ENCODE results near the gene FAM118B. TPM values are rescaled to one million over a fixed set of nuclear protein-coding genes. Genes with fewer than 3 reads are reported as not detected.

FAM118B gene
- total and polyA plus RNA-seq, 4 donors: 10.8 to 24.3 (median 20.7) TPM

DNA sequence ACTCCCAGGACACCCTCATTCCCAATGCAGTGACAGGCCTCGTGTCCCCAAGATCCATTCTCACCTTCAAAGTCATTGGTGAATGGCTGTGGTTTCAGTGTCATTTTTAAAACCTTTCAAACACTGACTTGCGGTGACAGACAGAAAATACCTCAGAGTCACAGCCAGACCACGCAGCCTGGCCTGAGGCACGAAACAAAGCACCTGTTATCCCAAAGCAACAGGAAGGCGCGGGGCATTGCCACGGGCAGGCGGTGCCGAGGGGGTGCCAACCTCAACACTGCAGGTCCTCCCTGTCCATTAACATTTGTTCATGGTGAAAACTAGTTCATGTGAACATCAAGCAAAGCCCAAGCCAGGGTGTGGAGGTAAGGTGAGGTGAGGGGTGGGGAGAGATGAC, 38.3 kb upstream of the FAM118B start:
- no peak overlapping the region for H3K27ac ChIP-seq (ENCODE audit: low read depth in 1 of 2, low read length in 1 of 2)
- 83 to 89% methylated on average over 9 of the region's 9 CpGs for WGBS, 2 donors
- H3K4me1 ChIP-seq (ENCODE audit: control insufficient read depth in 5 of 5, insufficient read depth in 5 of 5, low read length in 5 of 5): peaks cover 0 to 41% (median 23%) of the 10 kb centered on the region in 5 donors
- no peaks in the 10 kb centered on the region for H3K36me3 ChIP-seq (ENCODE audit: control insufficient read depth in 4 of 4, insufficient read depth in 4 of 4, low read length in 4 of 4)
- H3K4me3 ChIP-seq: no peak overlapping the region
- no peak overlapping the region for H3K9ac ChIP-seq (ENCODE audit: insufficient read depth in 1 of 2, low read length in 2 of 2)
- ATAC-seq (ENCODE audit: insufficient read depth, low FRiP score) (no peak), DNase-seq (no peak)
- H3K27me3 ChIP-seq (ENCODE audit: control insufficient read depth in 3 of 3, insufficient read depth in 3 of 3, low read length in 2 of 3): no peaks in the 10 kb centered on the region
- TF ChIP-seq, protein P1, sequence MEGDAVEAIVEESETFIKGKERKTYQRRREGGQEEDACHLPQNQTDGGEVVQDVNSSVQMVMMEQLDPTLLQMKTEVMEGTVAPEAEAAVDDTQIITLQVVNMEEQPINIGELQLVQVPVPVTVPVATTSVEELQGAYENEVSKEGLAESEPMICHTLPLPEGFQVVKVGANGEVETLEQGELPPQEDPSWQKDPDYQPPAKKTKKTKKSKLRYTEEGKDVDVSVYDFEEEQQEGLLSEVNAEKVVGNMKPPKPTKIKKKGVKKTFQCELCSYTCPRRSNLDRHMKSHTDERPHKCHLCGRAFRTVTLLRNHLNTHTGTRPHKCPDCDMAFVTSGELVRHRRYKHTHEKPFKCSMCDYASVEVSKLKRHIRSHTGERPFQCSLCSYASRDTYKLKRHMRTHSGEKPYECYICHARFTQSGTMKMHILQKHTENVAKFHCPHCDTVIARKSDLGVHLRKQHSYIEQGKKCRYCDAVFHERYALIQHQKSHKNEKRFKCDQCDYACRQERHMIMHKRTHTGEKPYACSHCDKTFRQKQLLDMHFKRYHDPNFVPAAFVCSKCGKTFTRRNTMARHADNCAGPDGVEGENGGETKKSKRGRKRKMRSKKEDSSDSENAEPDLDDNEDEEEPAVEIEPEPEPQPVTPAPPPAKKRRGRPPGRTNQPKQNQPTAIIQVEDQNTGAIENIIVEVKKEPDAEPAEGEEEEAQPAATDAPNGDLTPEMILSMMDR (IDR thresholded peaks at IDR 0.05; ENCODE audit: control extremely low read depth, extremely low read depth): no peak
- H3K9me3 ChIP-seq (ENCODE audit: control insufficient read depth in 4 of 4, insufficient read depth in 3 of 4, low read length in 3 of 4): peaks cover 0 to 1% (median 0%) of the 10 kb centered on the region in 4 donors

DNA sequence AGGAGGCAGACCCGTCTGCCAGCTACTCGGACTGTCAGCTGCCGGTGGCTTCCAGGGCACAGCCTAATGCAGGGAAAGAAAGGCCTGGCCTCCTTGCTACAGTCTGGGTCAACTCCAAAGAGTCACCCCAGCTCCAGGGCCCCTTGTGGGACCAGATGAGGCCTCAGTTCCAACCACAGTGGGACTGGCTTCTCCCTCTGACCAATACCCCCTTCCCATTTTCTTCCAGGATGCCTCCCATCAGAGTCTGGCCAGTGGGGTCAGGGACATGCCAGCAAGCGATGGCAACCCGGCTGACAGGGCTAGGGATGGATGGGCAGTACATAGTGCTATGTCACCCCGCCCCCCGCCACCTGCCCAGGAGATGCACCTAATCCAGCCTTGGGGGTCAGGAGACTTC, 36.8 kb upstream of the FAM118B start:
- WGBS, 2 donors: 94 to 96% methylated on average over 7 of the region's 7 CpGs
- H3K27ac ChIP-seq (ENCODE audit: low read depth in 1 of 2, low read length in 1 of 2): no peak overlapping the region
- no peak for ATAC-seq (ENCODE audit: insufficient read depth, low FRiP score)
- no peak overlapping the region for H3K4me3 ChIP-seq
- H3K4me1 ChIP-seq (ENCODE audit: control insufficient read depth in 5 of 5, insufficient read depth in 5 of 5, low read length in 5 of 5): peaks cover 0 to 41% (median 23%) of the 10 kb centered on the region in 5 donors
- no peak for DNase-seq
- no peaks in the 10 kb centered on the region for H3K27me3 ChIP-seq (ENCODE audit: control insufficient read depth in 3 of 3, insufficient read depth in 3 of 3, low read length in 2 of 3)
- peaks cover 0 to 1% (median 0%) of the 10 kb centered on the region in 4 donors for H3K9me3 ChIP-seq (ENCODE audit: control insufficient read depth in 4 of 4, insufficient read depth in 3 of 4, low read length in 3 of 4)
- no peaks in the 10 kb centered on the region for H3K36me3 ChIP-seq (ENCODE audit: control insufficient read depth in 4 of 4, insufficient read depth in 4 of 4, low read length in 4 of 4)
- TF ChIP-seq, protein P1 (IDR thresholded peaks at IDR 0.05; ENCODE audit: control extremely low read depth, extremely low read depth): no peak
- no peak overlapping the region for H3K9ac ChIP-seq (ENCODE audit: insufficient read depth in 1 of 2, low read length in 2 of 2)

DNA sequence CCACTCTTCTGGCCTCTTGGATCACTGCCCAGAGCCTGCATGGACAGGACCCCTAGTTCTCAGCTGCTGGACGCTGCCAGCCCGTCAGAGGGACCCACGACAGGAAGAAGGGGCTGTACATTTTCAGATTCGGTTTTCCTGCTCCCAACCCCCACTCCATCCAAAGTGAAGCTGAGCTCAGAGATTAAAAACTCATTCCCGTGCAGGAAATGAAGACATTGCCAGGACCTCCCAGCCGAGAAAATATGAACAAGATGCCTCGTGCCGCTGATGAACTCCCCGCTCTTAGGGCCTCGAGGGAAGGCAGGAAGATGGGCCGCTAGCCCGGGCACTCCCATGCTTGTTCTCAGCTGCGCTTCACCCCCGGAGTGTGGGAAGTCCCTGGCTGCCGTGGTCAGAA, 36.2 kb upstream of the FAM118B start:
- TF ChIP-seq, protein P1 (IDR thresholded peaks at IDR 0.05; ENCODE audit: control extremely low read depth, extremely low read depth): no peak
- H3K27me3 ChIP-seq (ENCODE audit: control insufficient read depth in 3 of 3, insufficient read depth in 3 of 3, low read length in 2 of 3): no peaks in the 10 kb centered on the region
- H3K9me3 ChIP-seq (ENCODE audit: control insufficient read depth in 4 of 4, insufficient read depth in 3 of 4, low read length in 3 of 4): peaks cover 0 to 1% (median 0%) of the 10 kb centered on the region in 4 donors
- peaks cover 0 to 41% (median 23%) of the 10 kb centered on the region in 5 donors for H3K4me1 ChIP-seq (ENCODE audit: control insufficient read depth in 5 of 5, insufficient read depth in 5 of 5, low read length in 5 of 5)
- no peak overlapping the region for H3K27ac ChIP-seq (ENCODE audit: low read depth in 1 of 2, low read length in 1 of 2)
- H3K9ac ChIP-seq (ENCODE audit: insufficient read depth in 1 of 2, low read length in 2 of 2): no peak overlapping the region
- WGBS, 2 donors: 35 to 43% methylated on average over 15 of the region's 15 CpGs
- no peak for ATAC-seq (ENCODE audit: insufficient read depth, low FRiP score)
- H3K4me3 ChIP-seq: no peak overlapping the region
- H3K36me3 ChIP-seq (ENCODE audit: control insufficient read depth in 4 of 4, insufficient read depth in 4 of 4, low read length in 4 of 4): no peaks in the 10 kb centered on the region
- DNase-seq: peak; percentile 85 to 95 (median 94)
